Activated CD8-positive, alpha-beta memory T cell treated with anti-CD3 and anti-CD28 coated beads, Interleukin-2, amount 50 U/mL, for 4 hours (primary cell): ENCODE measurements around the gene ATP10B.
"Not testable (repeated sequence)": the region's sequence is repeated elsewhere in the genome, so short reads cannot be mapped to it uniquely, and the experiment has no call there.

Source experiments
- DNase-seq: peaks from one replicate; pipeline ENCODE4 v3.0.0-alpha.2; 2020

ATP10B gene

DNA sequence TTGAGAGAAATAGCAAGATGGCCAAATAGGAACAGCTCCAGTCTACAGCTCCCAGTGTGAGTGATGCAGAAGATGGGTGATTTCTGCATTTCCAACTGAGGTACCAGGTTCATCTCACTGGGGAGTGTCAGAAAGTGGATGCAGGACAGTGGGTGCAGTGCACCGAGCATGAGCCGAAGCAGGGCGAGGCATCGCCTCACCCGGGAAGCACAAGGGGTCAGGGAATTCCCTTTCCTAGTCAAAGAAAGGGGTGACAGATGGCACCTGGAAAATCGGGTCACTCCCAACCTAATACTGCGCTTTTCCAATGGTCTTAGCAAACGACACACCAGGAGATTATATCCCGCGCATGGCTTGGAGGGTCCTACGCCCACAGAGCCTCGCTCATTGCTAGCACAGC lies 39.0 kb downstream of the ATP10B start:
- DNase-seq: not testable (repeated sequence)

DNA sequence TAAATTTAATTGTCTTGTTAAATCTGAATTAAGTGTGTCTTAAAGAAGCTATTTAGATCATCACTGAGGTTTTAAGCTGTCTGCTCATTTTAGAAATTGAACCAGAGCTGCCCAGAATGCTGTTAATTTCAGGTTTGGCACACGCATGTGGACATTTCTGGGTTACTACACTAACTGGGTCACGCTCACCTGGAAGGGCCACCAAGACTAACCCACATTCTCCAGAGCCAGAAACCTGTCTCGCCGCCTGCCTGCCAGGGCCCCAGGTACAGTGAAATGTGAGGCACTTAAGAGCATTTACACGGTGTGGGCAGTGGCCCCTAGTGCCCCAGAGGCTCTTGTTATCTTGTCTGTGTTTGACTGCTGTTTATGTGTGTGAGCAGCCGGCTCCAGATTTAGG lies 46.6 kb downstream of the ATP10B start:
- no peak for DNase-seq

DNA sequence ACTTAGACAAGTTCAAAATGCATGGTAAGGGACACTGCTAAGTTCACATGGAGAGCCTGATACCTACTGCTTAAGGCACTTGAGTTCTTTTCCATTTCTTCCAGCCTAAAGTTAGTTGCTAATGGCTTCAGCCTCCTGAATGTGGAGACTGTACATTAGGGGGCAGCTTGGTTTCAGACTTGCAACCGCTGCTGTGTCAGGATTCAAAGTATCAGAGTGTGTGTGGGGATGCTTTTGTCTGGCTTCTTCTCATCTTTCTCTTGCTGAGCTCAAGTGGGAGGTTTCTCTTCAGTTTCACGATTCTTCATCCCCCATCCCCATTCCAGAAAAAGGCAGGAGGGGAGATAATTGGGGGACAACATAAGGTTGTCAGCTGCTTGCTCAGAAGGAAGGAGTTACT lies 49.4 kb downstream of the ATP10B start:
- no peak for DNase-seq

DNA sequence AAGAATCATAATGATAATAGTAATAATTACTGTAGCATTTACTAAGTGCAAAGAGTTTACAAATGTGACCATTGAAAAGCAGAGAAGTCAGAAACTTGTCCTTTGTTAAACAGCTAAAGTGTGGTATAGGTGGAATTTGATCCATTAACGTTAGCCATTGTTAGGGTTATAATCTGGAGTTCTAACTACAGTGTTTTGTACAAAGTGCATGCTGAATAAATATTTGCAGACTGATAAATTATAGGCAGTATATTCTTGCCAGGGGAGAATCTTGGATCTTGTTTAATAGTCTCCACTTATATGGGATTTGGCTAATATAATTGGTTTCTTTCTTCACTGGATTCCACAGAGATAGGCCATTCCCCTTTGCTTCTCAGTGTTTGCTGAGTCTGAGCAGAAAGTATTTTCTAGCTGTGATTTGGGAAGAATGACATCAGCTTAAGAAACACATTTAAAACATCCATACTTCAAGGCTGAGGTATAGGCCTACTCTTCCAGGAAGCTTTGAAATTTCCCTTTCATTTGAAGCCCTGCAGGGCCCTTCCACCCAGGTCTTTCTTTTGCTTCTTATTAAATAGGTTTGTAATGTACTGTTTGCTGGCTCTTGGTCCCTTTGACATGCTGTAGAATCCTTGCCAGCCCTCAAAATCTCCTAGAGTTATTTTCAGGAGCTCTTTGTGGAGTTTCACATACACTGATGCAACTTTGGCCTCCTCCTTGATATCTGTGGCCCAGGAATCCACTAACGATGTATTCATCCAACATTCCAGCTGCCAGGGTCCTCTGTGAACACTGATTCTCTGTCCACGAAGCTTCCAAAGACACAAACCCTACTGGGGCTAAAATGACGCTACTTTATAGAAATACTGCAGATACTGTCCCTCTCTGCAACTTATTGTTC lies 51.4 kb downstream of the ATP10B start:
- no peak for DNase-seq

DNA sequence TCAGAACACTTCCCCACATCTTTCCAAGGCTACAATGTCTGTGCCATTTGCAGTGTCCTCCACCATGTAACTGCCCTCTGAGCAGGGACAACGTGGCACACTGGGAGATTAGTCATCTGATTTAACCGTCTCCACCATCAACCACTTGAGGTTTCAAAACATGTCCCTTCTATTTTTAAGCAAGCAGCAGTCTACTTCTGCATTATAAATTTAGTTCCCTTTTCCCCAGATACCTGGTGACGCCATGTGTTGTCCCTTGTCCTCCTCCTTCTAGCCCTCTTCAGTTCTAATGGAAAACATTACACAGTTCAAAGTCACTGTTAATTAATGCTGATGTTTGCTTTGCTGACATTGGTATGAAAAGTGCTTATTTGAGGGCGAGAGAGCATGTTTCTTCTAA lies 52.8 kb downstream of the ATP10B start:
- DNase-seq: no peak

DNA sequence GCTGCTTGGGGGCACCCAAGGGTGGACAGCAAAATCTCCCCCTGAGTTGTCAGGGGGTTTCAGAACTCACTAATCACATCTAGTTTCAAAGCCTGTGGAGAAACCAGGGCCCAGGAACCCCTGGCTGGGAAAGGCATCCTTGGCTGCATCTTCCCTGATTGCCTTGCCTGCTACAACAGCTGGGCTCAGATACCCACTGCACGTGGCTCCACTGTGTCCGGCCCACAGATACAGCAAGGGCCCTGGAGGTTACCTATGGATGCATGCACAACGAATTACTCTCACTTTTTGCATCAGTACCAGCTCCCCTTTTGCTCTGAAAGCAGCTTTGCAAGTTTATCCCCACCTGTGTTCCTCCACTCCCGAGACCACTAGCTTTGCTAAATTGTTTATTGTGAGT lies 55.0 kb downstream of the ATP10B start:
- DNase-seq: no peak

GRCh38 chr5:160793530-160793899 lies 58.5 kb downstream of the ATP10B start:
- no peak for DNase-seq

- DNase-seq: no peak
Measured at GRCh38 chr5:160792732-160793529, 59.1 kb downstream of the ATP10B start.

DNA sequence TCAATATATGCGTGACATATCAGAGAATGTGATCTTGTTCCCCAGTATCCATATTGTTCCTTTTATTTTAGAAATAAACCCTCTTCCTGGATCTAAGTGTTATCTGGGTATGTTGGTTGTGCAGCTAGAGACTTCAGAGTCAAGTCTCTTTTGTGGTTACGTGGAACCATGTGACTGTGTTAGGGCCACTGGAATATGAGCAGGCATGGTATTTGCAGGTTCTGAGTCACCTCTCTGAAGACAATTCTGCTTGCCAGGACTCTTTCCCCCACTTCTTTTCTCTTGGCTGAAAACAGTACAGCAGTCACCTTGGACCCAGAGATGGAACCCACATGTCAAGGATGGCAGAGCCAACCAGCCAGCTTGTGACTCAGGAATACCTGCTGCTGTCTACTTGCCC lies 59.7 kb downstream of the ATP10B start:
- DNase-seq: no peak

GRCh38 chr5:160789219-160789859 lies 62.7 kb downstream of the ATP10B start:
- DNase-seq: no peak

DNA sequence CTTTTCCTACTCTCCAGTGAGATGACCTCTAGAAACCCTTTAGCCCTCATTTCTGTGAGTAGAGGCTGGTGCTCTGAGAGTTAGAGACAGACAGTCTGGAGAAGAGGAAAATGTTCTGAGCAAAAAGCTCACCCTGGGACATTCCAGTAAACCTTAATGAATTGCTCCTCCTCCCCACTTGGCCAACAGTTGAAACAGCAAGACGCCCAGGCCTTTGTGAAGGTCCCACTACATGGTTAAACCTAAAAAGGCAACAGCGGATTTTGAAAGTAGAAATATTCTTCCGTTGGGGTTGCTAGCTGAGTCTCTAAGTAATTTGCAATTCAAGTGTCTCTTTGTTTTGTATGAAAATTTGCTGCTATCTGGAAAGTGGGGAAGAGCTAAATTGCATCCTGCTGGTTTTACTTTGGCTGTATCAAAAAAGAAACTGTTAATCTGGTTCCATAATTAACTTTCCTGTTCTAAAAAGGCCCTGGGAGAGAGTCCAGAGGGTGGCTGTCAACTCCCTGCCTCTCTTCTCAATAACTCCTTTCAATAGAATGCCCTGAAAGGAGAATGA lies 63.8 kb downstream of the ATP10B start:
- no peak for DNase-seq

DNA sequence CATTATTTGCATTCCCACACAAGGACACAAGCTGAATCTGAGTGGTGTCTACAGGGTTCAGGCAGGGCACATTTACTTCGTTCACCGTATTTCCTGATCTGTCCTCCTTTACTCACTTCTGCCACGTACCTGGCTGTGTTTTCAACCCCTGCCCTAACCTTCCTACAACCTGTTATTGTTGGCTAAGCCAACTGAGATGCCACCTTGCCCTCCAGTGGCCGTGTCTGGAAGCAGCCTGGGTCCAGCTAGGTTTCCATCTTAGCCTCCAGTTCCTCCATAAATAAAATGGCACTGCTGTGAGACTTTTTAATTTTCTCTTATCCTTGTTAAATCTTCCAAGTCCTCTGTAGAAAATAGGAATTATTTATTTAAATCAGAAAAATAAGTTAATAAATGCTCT lies 64.8 kb downstream of the ATP10B start:
- no peak for DNase-seq

GRCh38 chr5:160774666-160775315 lies 77.2 kb downstream of the ATP10B start:
- no peak for DNase-seq

- no peak for DNase-seq
Measured at GRCh38 chr5:160773646-160774410, 78.2 kb downstream of the ATP10B start.

DNA sequence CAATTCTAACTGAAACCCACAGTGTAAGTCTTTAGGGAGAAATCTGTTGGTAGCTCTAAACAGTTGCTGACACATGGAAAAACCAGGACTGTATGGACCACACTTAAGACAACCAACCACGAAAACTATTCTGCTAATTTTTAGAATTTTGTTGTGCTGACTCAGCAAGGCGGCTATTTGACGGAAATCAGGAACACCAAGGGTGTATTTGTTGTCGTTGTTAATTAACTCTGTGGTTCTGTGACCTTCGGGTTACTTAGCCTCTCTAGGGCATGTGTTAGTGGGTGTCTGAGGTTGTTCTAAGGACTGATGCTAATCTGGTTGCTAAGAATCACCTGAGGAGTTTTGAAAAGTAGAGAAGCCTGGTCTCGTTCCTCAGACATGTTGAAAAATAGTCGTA lies 79.2 kb downstream of the ATP10B start:
- no peak for DNase-seq

DNA sequence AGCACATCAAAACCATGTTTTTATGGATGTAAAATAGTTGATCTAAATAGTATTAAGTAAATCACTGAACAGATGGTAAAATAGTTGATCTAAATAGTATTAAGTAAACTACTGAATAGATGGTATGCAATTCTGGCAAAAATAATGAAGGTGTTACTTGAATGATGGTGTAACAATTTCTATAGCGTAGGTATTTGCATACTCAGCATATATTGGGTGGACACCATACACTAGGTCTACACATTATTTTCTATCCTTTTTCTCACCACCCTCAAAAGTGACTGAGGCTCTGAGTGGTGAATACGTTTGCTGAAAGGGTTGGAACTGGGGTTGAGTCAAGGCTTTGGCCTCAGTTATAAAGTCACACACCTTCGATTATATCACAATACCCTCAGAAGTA lies 81.3 kb downstream of the ATP10B start:
- DNase-seq: no peak

DNA sequence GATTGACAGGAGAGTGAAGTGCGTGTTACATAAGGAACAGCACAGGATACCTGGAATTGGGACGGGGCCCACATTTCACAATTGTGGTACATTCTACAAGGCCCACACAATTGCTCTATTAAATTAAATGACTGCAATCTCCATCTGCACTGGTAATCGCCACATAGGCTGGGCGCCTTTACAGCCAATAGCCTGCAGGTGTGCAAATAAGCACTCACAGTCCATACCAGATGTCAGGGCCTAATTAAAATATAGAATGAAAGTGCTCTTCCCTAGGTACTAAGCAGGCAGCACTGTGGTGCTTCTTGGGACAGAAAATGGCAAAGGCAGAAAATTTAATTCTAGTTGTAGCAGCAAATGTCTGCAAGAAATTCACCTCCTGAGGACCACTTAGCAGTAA lies 82.7 kb downstream of the ATP10B start:
- DNase-seq: no peak

GRCh38 chr5:160767062-160767461 lies 84.9 kb downstream of the ATP10B start:
- no peak for DNase-seq

GRCh38 chr5:160760008-160760407 lies 92.0 kb downstream of the ATP10B start:
- DNase-seq: no peak

DNA sequence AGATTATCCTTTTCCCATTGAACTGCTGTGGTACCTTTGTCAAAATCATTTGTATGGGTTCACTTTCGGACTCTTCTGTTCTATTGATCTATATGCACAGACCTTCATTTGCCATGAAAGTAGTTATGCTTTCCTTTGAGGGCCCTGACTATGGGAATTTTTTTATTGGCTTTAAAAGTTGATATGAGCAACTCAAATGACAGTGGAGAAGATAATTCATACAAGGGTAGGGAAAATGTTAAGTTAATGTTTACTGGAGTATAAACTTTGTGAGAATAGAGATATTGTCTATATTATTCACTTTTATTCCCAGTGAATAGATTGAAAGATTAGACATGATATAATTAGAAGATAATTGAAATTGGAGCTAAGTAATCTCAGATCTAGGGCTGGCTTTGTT lies 94.8 kb downstream of the ATP10B start:
- no peak for DNase-seq

DNA sequence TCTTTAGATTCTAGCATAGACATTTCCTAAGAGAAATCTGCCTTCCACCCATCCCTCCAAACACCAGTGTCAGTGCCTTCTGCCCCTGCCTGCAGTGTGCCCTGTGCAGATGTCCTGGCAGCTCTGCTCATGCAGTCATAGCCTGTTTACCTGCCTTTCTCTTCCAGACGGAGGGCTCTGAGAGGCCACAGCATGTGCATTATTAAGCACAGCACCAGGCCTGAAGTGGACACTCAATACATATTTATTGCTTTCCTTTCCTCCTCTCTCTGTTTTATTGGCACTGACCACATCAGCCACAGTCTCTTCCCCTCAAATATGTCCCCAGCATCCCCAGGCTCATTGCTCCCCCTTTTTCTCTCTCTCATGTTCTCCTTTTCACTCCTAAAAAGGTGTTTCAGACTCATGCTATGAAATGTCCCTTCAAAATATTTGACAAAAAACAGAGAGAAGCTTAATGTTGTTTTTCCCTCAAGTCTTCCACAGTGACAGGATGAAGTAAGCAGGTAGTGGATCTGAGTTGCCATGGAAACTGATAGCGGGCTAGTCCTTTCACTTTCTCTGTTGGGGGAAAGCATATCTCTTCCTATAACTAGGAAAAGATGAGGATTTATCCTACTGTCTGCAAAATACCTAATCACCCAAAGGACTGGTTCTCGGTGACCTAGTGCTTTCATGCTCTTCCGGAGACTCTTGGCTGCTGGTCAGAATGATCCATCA lies 100.9 kb downstream of the ATP10B start:
- DNase-seq: no peak
